OCI-LY3 (cell line): Measurements from ENCODE around the gene ZDHHC17.
A peak's percentile ranks its signal among the peaks of the same experiment; 100 is the strongest.

Experiments used
- H2AFZ ChIP-seq: fragments of 200-600, 300-600 bp; shearing (Covaris generic); 2 replicates; pipeline ENCODE4 v1.6.0; 2014; ENCODE audit warnings: antibody characterized with exemption, low read depth, low read length
- H3K27ac ChIP-seq: fragments of 200-600, 300-600 bp; sonication (generic); 2 replicates; pipeline ENCODE4 v1.5.1; 2014; ENCODE audit warnings: mild to moderate bottlenecking, low read length, moderate library complexity, mixed read lengths
- H3K27me3 ChIP-seq: fragments of 200-600, 300-600 bp; sonication (generic); 2 replicates; pipeline ENCODE4 v1.6.1; 2014; ENCODE audit warnings: low read depth, low read length, mixed read lengths
- H3K36me3 ChIP-seq: fragments of 200-600, 300-600 bp; sonication (generic); replicated peaks from 2 replicates; pipeline ENCODE3; 2014; ENCODE audit warnings: low read depth, low read length, mixed read lengths
- H3K4me1 ChIP-seq: fragments of 300-600, 200-600 bp; sonication (generic); 2 replicates; pipeline ENCODE4 v1.6.1; 2014; ENCODE audit warnings: low read length, mixed read lengths
- H3K4me2 ChIP-seq: fragments of 200-600, 300-600 bp; sonication (generic); 2 replicates; pipeline ENCODE4 v1.6.1; 2014; ENCODE audit warnings: low read length, mixed read lengths
- H3K4me3 ChIP-seq: fragments of 300-600, 200-600 bp; sonication (generic); 2 replicates; pipeline ENCODE4 v1.5.1; 2014; ENCODE audit warnings: antibody characterized with exemption, mild to moderate bottlenecking, low read length, moderate library complexity
- H3K79me2 ChIP-seq: fragments of 300-600, 200-600 bp; shearing (Covaris generic); 2 replicates; pipeline ENCODE4 v1.6.1; 2014; ENCODE audit warnings: mild to moderate bottlenecking, low read length, mixed read lengths
- H3K9ac ChIP-seq: fragments of 300-600, 200-600 bp; shearing (Covaris generic); 2 replicates; pipeline ENCODE4 v1.6.0; 2014; ENCODE audit warnings: mild to moderate bottlenecking, low read length, moderate library complexity
- H3K9me3 ChIP-seq: fragments of 200-600, 300-600 bp; shearing (Covaris generic); 2 replicates; pipeline ENCODE4 v1.6.1; 2014; ENCODE audit warnings: low read length, mixed read lengths; ENCODE audit not compliant: insufficient read depth
- H4K20me1 ChIP-seq: fragments of 200-600, 300-600 bp; sonication (generic); 2 replicates; pipeline ENCODE4 v1.6.1; 2016; ENCODE audit warnings: low read length, mixed read lengths; ENCODE audit not compliant: insufficient read depth
- EZH2phosphoT487 ChIP-seq: fragments of 200-600 bp; shearing (Covaris generic); IDR thresholded peaks from 2 replicates; pipeline ENCODE4 v1.6.1; 2018; ENCODE audit warnings: antibody characterized with exemption, mixed run types, low read depth
- TF ChIP-seq, protein P1 (sequence below): fragments of 200-600, 300-600 bp; sonication (generic); IDR thresholded peaks from 2 replicates; pipeline ENCODE4 v1.5.1; 2014; ENCODE audit warnings: antibody characterized with exemption, low read length, low read depth

Gene ZDHHC17

GRCh38 chr12:76874491-76875190, 110.7 kb downstream of the ZDHHC17 start:
- peaks cover 6% of the 10 kb centered on the region for H3K4me1 ChIP-seq
- no peak overlapping the region for H3K9ac ChIP-seq
- no peaks in the 10 kb centered on the region for H3K27me3 ChIP-seq
- no peaks in the 10 kb centered on the region for H4K20me1 ChIP-seq
- no peak overlapping the region for H2AFZ ChIP-seq
- no peaks in the 10 kb centered on the region for H3K79me2 ChIP-seq
- no peaks in the 10 kb centered on the region for H3K36me3 ChIP-seq
- H3K9me3 ChIP-seq, result no peaks in the 10 kb centered on the region
- no peak overlapping the region for H3K4me2 ChIP-seq
- H3K4me3 ChIP-seq, result no peak overlapping the region
- TF ChIP-seq EZH2phosphoT487, result no peak
- TF ChIP-seq, protein P1, sequence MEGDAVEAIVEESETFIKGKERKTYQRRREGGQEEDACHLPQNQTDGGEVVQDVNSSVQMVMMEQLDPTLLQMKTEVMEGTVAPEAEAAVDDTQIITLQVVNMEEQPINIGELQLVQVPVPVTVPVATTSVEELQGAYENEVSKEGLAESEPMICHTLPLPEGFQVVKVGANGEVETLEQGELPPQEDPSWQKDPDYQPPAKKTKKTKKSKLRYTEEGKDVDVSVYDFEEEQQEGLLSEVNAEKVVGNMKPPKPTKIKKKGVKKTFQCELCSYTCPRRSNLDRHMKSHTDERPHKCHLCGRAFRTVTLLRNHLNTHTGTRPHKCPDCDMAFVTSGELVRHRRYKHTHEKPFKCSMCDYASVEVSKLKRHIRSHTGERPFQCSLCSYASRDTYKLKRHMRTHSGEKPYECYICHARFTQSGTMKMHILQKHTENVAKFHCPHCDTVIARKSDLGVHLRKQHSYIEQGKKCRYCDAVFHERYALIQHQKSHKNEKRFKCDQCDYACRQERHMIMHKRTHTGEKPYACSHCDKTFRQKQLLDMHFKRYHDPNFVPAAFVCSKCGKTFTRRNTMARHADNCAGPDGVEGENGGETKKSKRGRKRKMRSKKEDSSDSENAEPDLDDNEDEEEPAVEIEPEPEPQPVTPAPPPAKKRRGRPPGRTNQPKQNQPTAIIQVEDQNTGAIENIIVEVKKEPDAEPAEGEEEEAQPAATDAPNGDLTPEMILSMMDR, result no peak
- no peak overlapping the region for H3K27ac ChIP-seq

DNA sequence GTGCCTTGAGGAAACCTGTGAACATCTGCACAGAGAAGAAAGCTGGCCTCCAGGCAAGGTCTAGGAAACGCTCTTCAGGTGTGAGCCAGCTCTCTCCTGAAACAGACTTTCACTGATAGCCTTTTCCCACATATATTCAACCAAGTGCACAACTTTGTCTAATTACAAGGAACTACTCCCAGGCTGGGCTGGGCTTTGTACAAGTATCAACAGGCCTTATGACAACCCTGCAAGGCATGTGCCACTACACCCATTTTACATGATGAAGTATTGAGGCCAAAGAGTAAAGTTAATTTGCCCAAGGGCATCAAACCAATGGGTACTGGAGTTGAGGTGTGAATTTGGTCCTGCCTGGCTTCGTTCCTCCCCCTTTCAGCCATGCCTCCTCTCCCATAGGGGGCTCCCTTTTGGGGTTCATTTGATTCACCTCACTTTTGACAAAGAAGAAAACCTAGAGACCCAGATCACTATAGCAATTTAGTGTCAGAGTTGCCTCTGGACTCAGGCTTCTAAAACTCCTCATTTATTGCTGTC, 112.8 kb downstream of the ZDHHC17 start:
- peaks cover 5% of the 10 kb centered on the region; the same call in 1 of the 2 replicates for H3K27me3 ChIP-seq
- no peaks in the 10 kb centered on the region for H3K79me2 ChIP-seq
- no peak overlapping the region for H3K4me3 ChIP-seq
- peaks cover 7% of the 10 kb centered on the region for H3K4me1 ChIP-seq
- H3K9ac ChIP-seq, result no peak overlapping the region
- H3K9me3 ChIP-seq, result no peaks in the 10 kb centered on the region
- TF ChIP-seq, protein P1, result no peak
- TF ChIP-seq EZH2phosphoT487, result no peak
- H3K4me2 ChIP-seq, result no peak overlapping the region
- no peak overlapping the region for H3K27ac ChIP-seq
- no peaks in the 10 kb centered on the region for H4K20me1 ChIP-seq
- no peaks in the 10 kb centered on the region for H3K36me3 ChIP-seq
- no peak overlapping the region for H2AFZ ChIP-seq

- Histone ChIP-seq H2AFZ (peak overlapping the region; percentile 98), H3K36me3 (no peaks in the 10 kb centered on the region), H3K9ac (peak overlapping the region; percentile 88), H3K4me2 (peak overlapping the region; percentile 97), H3K27me3 (peaks cover 11% of the 10 kb centered on the region), H3K4me3 (peak overlapping the region; percentile 99), H3K27ac (no peak overlapping the region), H3K79me2 (no peaks in the 10 kb centered on the region), H4K20me1 (no peaks in the 10 kb centered on the region), H3K4me1 (peaks cover 7% of the 10 kb centered on the region), H3K9me3 (no peaks in the 10 kb centered on the region)
- TF ChIP-seq, protein P1, result peak; percentile 20; the same call in 1 of the 2 replicates
- TF ChIP-seq EZH2phosphoT487, result no peak
Observed at GRCh38 chr12:76878099-76878898, 114.4 kb downstream of the ZDHHC17 start.

GRCh38 chr12:76878899-76879709, 115.2 kb downstream of the ZDHHC17 start, which contains the start of gene CSRP2:
TSS of gene CSRP2 (minus strand) at chr12:76879019. CDS start at chr12:76866260, 12,759 bp downstream.
- Histone ChIP-seq H3K79me2 (no peaks in the 10 kb centered on the region), H3K4me2 (peak within 1 kb of the TSS; percentile 97), H4K20me1 (no peaks in the 10 kb centered on the region), H2AFZ (peak within 1 kb of the TSS; percentile 98), H3K9me3 (no peaks in the 10 kb centered on the region), H3K27ac (no peak within 1 kb of the TSS), H3K4me3 (peak within 1 kb of the TSS; percentile 99), H3K4me1 (peaks cover 7% of the 10 kb centered on the region), H3K9ac (peak within 1 kb of the TSS; percentile 88), H3K36me3 (no peaks in the 10 kb centered on the region), H3K27me3 (peaks cover 11% of the 10 kb centered on the region)
- no peak for TF ChIP-seq EZH2phosphoT487
- TF ChIP-seq, protein P1, result no peak
